Colonic mucosa (tissue), 4 donors: ENCODE data around the gene CDH4. TPM values are rescaled to one million over a fixed set of nuclear protein-coding genes. Genes with fewer than 3 reads are reported as not detected.

Source experiments
- DNase-seq: peaks from one replicate; pipeline ENCODE4 v3.0.0-alpha.2; 2020
- H3K27ac ChIP-seq: fragments of 200-600 bp; one replicate; pipeline ENCODE4 v1.8.0; 2021
- H3K27me3 ChIP-seq: fragments of 200-600 bp; one replicate; pipeline ENCODE4 v1.8.0; 2021
- H3K36me3 ChIP-seq: fragments of 200-600 bp; one replicate; pipeline ENCODE4 v1.8.0; 2021
- H3K4me1 ChIP-seq: fragments of 200-600 bp; one replicate; pipeline ENCODE4 v1.8.0; 2021; ENCODE audit warnings: mild to moderate bottlenecking
- H3K4me3 ChIP-seq: fragments of 200-600 bp; one replicate; pipeline ENCODE4 v1.8.0; 2021
- H3K9ac ChIP-seq, 2 donors: one replicate each; pipeline ENCODE4 v1.7.0; 2013; ENCODE audit warnings: control low read depth in 2 of 2, low read depth in 2 of 2, low read length in 2 of 2
- H3K9me3 ChIP-seq: fragments of 200-600 bp; one replicate; pipeline ENCODE4 v1.8.0; 2021
- intact Hi-C: fragments of 100-400 bp; cut with DNase I; formaldehyde crosslinking; loops from one replicate; pipeline ENCODE4 v1.14.1; 2022
- total RNA-seq, 2 donors: library from RNA; stranded (reverse); fragmentation: NEBNext Ultra II Directional in 1 of 2; extraction: Animal tissue kit (Norgen Biotek cat#: 25700) in 1 of 2; gene quantifications; one replicate each; pipeline ENCODE4 v1.2.1, GENCODE V29; 2021
- TF ChIP-seq, protein P1 (sequence below): fragments of 200-600 bp; IDR thresholded peaks from one replicate; pipeline ENCODE4 v1.8.0; 2022; ENCODE audit warnings: antibody characterized with exemption, mild to moderate bottlenecking
- donor health status: healthy.
- donor health status: DM: no; HTN: no; CAD: no.
- donor health status: DM: no; HTN: no; CAD: no.

The CDH4 gene
- total RNA-seq, 2 donors from 2014 or later, result 0.08 TPM; not detected in 1

- TF ChIP-seq, protein P1, sequence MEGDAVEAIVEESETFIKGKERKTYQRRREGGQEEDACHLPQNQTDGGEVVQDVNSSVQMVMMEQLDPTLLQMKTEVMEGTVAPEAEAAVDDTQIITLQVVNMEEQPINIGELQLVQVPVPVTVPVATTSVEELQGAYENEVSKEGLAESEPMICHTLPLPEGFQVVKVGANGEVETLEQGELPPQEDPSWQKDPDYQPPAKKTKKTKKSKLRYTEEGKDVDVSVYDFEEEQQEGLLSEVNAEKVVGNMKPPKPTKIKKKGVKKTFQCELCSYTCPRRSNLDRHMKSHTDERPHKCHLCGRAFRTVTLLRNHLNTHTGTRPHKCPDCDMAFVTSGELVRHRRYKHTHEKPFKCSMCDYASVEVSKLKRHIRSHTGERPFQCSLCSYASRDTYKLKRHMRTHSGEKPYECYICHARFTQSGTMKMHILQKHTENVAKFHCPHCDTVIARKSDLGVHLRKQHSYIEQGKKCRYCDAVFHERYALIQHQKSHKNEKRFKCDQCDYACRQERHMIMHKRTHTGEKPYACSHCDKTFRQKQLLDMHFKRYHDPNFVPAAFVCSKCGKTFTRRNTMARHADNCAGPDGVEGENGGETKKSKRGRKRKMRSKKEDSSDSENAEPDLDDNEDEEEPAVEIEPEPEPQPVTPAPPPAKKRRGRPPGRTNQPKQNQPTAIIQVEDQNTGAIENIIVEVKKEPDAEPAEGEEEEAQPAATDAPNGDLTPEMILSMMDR, result no peak
- H3K9me3 ChIP-seq, result no peaks in the 10 kb centered on the region
- H3K27ac ChIP-seq, result no peak overlapping the region
- H3K4me3 ChIP-seq, result no peak overlapping the region
- H3K4me1 ChIP-seq, result no peaks in the 10 kb centered on the region
- H3K36me3 ChIP-seq, result no peaks in the 10 kb centered on the region
- no peak for DNase-seq
- H3K27me3 ChIP-seq, result no peaks in the 10 kb centered on the region
- no peak overlapping the region for H3K9ac ChIP-seq
- intact Hi-C loops, result no loop called here
Measured at GRCh38 chr20:61587681-61588289, 335.7 kb downstream of the CDH4 start.

- DNase-seq, result no peak
- H3K9me3 ChIP-seq, result no peaks in the 10 kb centered on the region
- H3K36me3 ChIP-seq, result no peaks in the 10 kb centered on the region
- H3K9ac ChIP-seq, result no peak overlapping the region
- intact Hi-C loops, result no loop called here
- no peaks in the 10 kb centered on the region for H3K4me1 ChIP-seq
- H3K4me3 ChIP-seq, result no peak overlapping the region
- H3K27me3 ChIP-seq, result no peaks in the 10 kb centered on the region
- no peak overlapping the region for H3K27ac ChIP-seq
- TF ChIP-seq, protein P1, result no peak
Measured at GRCh38 chr20:61588411-61589385, 336.6 kb downstream of the CDH4 start.

DNA sequence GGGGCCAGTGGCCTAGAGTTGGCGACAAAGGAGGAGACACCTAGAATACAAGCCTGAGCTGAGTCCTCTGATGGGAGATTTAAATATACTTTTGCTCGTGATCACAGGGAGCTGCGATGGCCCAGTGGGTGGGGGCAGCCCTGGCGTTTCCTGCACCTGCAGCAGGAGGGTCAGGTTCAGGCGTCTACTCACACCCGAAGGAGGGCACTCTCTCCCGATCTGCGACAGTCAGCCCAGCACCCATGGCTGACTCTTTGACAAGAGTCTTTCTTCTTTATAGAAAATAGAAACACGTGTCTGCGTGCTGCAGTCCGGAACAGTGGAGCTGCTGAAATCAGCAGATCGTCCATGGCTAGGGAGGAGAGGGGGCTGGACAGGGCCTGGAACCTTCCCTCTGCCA, 338.2 kb downstream of the CDH4 start:
- no peak for DNase-seq
- intact Hi-C loops, result no loop called here

GRCh38 chr20:61593516-61593915, 341.5 kb downstream of the CDH4 start:
- no peaks in the 10 kb centered on the region for H3K9me3 ChIP-seq
- no peaks in the 10 kb centered on the region for H3K36me3 ChIP-seq
- H3K27me3 ChIP-seq, result no peaks in the 10 kb centered on the region

More for the DNA sequence above, 338.2 kb downstream of the CDH4 start:
- Histone ChIP-seq H3K27me3 (no peaks in the 10 kb centered on the region), H3K4me3 (no peak overlapping the region), H3K9ac (no peak overlapping the region), H3K4me1 (no peaks in the 10 kb centered on the region), H3K36me3 (no peaks in the 10 kb centered on the region), H3K27ac (no peak overlapping the region), H3K9me3 (no peaks in the 10 kb centered on the region)
- TF ChIP-seq, protein P1, result no peak

GRCh38 chr20:61594198-61594597, 342.1 kb downstream of the CDH4 start:
- no peaks in the 10 kb centered on the region for H3K9me3 ChIP-seq
- intact Hi-C loops, result no loop called here
- no peak for DNase-seq
- H3K4me3 ChIP-seq, result no peak overlapping the region
- no peaks in the 10 kb centered on the region for H3K36me3 ChIP-seq
- no peak overlapping the region for H3K9ac ChIP-seq
- H3K27me3 ChIP-seq, result no peaks in the 10 kb centered on the region
- TF ChIP-seq, protein P1, result no peak
- H3K4me1 ChIP-seq, result no peaks in the 10 kb centered on the region
- H3K27ac ChIP-seq, result no peak overlapping the region

More at GRCh38 chr20:61593516-61593915, 341.5 kb downstream of the CDH4 start:
- Histone ChIP-seq H3K4me3 (no peak overlapping the region), H3K27ac (no peak overlapping the region), H3K4me1 (no peaks in the 10 kb centered on the region), H3K9ac (no peak overlapping the region)
- TF ChIP-seq, protein P1, result no peak
- DNase-seq, result no peak
- intact Hi-C loops, result no loop called here
